Right cardiac atrium (tissue), 5 donors: Measurements from ENCODE around the gene TSPAN18. TPM values are rescaled to one million over a fixed set of nuclear protein-coding genes. Genes with fewer than 3 reads are reported as not detected.

Source experiments
- ATAC-seq, 2 donors: fragments of 200-7000 bp; cut with Tn5 transposase; one replicate each; pipeline versions ENCODE4 v1.8.0 to v1.9.1; 2020; ENCODE audit warnings: moderate library complexity in 2 of 2, mild to moderate bottlenecking in 1 of 2
- DNase-seq, 3 donors: peaks; one replicate each; pipeline ENCODE4 v3.0.0-alpha.2; 2020
- H3K27ac ChIP-seq: one replicate; pipeline ENCODE4 v1.5.1; 2013; ENCODE audit warnings: mild to moderate bottlenecking, low read length, control low read depth, moderate library complexity
- H3K27me3 ChIP-seq: one replicate; pipeline ENCODE4 v1.6.1; 2013; ENCODE audit not compliant: control insufficient read depth, insufficient read depth
- H3K4me1 ChIP-seq: one replicate; pipeline ENCODE4 v1.6.1; 2013; ENCODE audit warnings: low read length; ENCODE audit not compliant: control insufficient read depth, insufficient read depth
- H3K4me3 ChIP-seq: one replicate; pipeline ENCODE4 v1.5.1; 2013; ENCODE audit warnings: low read length, control low read depth
- H3K9me3 ChIP-seq: one replicate; pipeline ENCODE4 v1.6.1; 2013; ENCODE audit warnings: low read length; ENCODE audit not compliant: control insufficient read depth
- WGBS: extraction: QIAGEN DNeasy Blood & Tissue Kit; methylation state at CpG from one replicate; pipeline ENCODE4 v1.1.7; 2013; 5-methylcytosine and 5-hydroxymethylcytosine counted together
- intact Hi-C, 4 donors: fragments of 100-400 bp; cut with DNase I; formaldehyde crosslinking; loops; one replicate each; pipeline versions ENCODE4 v1.11.0 to v1.14.0; 2022 to 2023
- polyA plus RNA-seq: library from polyadenylated mRNA; stranded (reverse); fragments of 200-250 nt; gene quantifications from one replicate; pipeline ENCODE4 v1.2.3, GENCODE V29; 2013
- total RNA-seq, 4 donors: library from RNA; stranded (reverse); fragmentation: NEBNext Ultra II Directional; extraction: Animal tissue kit (Norgen Biotek cat#: 25700); gene quantifications; one replicate each; pipeline ENCODE4 v1.2.1, GENCODE V29; 2021
- donor health status: healthy with polysubstance abuse.
- donor health status: DM: no; HTN: yes; CAD: no.
- donor health status: DM: no; HTN: no; CAD: no.
- donor health status: DM: no; HTN: yes; CAD: no; lungs with severe emphysema.
- donor health status: DM: yes; HTN: yes; CAD: no.

Gene TSPAN18
- total and polyA plus RNA-seq, 5 donors: 120 to 236 (median 192) TPM

- ATAC-seq: peak; percentile 43 to 53
- intact Hi-C loops: loop anchor here (1.0 to 10.0 kb wide), 8 partner anchors 166 to 388 kb away; partner anchors contain the start of gene SYT13 (in 1 of the 4)
- no peaks in the 10 kb centered on the region for H3K27me3 ChIP-seq
- 28% methylated on average over 20 of the region's 20 CpGs for WGBS
- H3K9me3 ChIP-seq: no peaks in the 10 kb centered on the region
- no peak overlapping the region for H3K27ac ChIP-seq
- no peak overlapping the region for H3K4me3 ChIP-seq
- H3K4me1 ChIP-seq: peaks cover 12% of the 10 kb centered on the region
- peak; percentile 78 to 94 (median 89) for DNase-seq
Observed at GRCh38 chr11:44936525-44936924, 209.8 kb downstream of the TSPAN18 start.

- intact Hi-C loops: loop anchor here (1.0 to 10.0 kb wide), 8 partner anchors 165 to 388 kb away; partner anchors contain the start of gene SYT13 (in 1 of the 4)
- H3K27me3 ChIP-seq: no peaks in the 10 kb centered on the region
- DNase-seq: peak in 1 of 3 donors; percentile 37
- WGBS: 80% methylated on average over 12 of the region's 12 CpGs
- peaks cover 18% of the 10 kb centered on the region for H3K4me1 ChIP-seq
- no peak overlapping the region for H3K4me3 ChIP-seq
- no peaks in the 10 kb centered on the region for H3K9me3 ChIP-seq
- H3K27ac ChIP-seq: no peak overlapping the region
- ATAC-seq: no peak
Observed at GRCh38 chr11:44936951-44937543, 210.3 kb downstream of the TSPAN18 start.

- Histone ChIP-seq H3K4me3 (no peak overlapping the region), H3K9me3 (no peaks in the 10 kb centered on the region), H3K27me3 (no peaks in the 10 kb centered on the region), H3K27ac (no peak overlapping the region), H3K4me1 (peaks cover 18% of the 10 kb centered on the region)
- 82% methylated on average over 19 of the region's 19 CpGs for WGBS
- ATAC-seq: no peak
- peak in 2 of 3 donors; percentile 52 to 57 for DNase-seq
- intact Hi-C loops: loop anchor here (5.0 to 10.0 kb wide), 5 partner anchors 164 to 387 kb away; partner anchors contain the start of gene SYT13 (in 1 of the 4)
Observed at GRCh38 chr11:44938066-44938691, 211.4 kb downstream of the TSPAN18 start.

GRCh38 chr11:44939673-44940395 lies 213.1 kb downstream of the TSPAN18 start:
- 36% methylated on average over 22 of the region's 22 CpGs for WGBS
- intact Hi-C loops: loop anchor here (5.0 to 10.0 kb wide), 5 partner anchors 162 to 385 kb away; partner anchors contain the start of gene SYT13 (in 1 of the 4)
- ATAC-seq (peak; percentile 50 to 63), DNase-seq (peak; percentile 70 to 86 (median 80))
- no peaks in the 10 kb centered on the region for H3K27me3 ChIP-seq
- peak overlapping the region; percentile 39 for H3K27ac ChIP-seq
- peaks cover 24% of the 10 kb centered on the region for H3K4me1 ChIP-seq
- H3K9me3 ChIP-seq: no peaks in the 10 kb centered on the region
- no peak overlapping the region for H3K4me3 ChIP-seq

- Histone ChIP-seq H3K27me3 (no peaks in the 10 kb centered on the region), H3K4me3 (no peak overlapping the region), H3K4me1 (peaks cover 25% of the 10 kb centered on the region), H3K9me3 (no peaks in the 10 kb centered on the region), H3K27ac (peak overlapping the region; percentile 68)
- no peak for DNase-seq
- peak in 1 of 2 donors; percentile 32 for ATAC-seq
- intact Hi-C loops: no loop called here
- WGBS: 35% methylated on average over 7 of the region's 7 CpGs
Observed at GRCh38 chr11:44940404-44940803, 213.6 kb downstream of the TSPAN18 start.

- H3K9me3 ChIP-seq: no peaks in the 10 kb centered on the region
- no peaks in the 10 kb centered on the region for H3K27me3 ChIP-seq
- DNase-seq: peak in 2 of 3 donors; percentile 46 to 55
- peaks cover 25% of the 10 kb centered on the region for H3K4me1 ChIP-seq
- H3K4me3 ChIP-seq: no peak overlapping the region
- H3K27ac ChIP-seq: peak overlapping the region; percentile 68
- ATAC-seq: no peak
- WGBS: 75% methylated on average over 9 of the region's 9 CpGs
- intact Hi-C loops: no loop called here
Observed at GRCh38 chr11:44940835-44941234, 214.1 kb downstream of the TSPAN18 start.

GRCh38 chr11:44941259-44942021 lies 214.7 kb downstream of the TSPAN18 start:
- WGBS: 46% methylated on average over 12 of the region's 12 CpGs
- H3K27ac ChIP-seq: peak overlapping the region; percentile 68
- H3K27me3 ChIP-seq: no peaks in the 10 kb centered on the region
- H3K4me1 ChIP-seq: peaks cover 25% of the 10 kb centered on the region
- DNase-seq (peak in 2 of 3 donors; percentile 71 to 73), ATAC-seq (no peak)
- no peak overlapping the region for H3K4me3 ChIP-seq
- no peaks in the 10 kb centered on the region for H3K9me3 ChIP-seq
- intact Hi-C loops: no loop called here

GRCh38 chr11:44942029-44942955 lies 215.5 kb downstream of the TSPAN18 start:
- H3K4me1 ChIP-seq: peaks cover 29% of the 10 kb centered on the region

GRCh38 chr11:44943118-44943517 lies 216.4 kb downstream of the TSPAN18 start:
- H3K4me1 ChIP-seq: peaks cover 29% of the 10 kb centered on the region
- no peak for ATAC-seq

More at GRCh38 chr11:44942029-44942955, 215.5 kb downstream of the TSPAN18 start:
- H3K9me3 ChIP-seq: no peaks in the 10 kb centered on the region
- WGBS: 86% methylated on average over 10 of the region's 10 CpGs
- H3K4me3 ChIP-seq: no peak overlapping the region
- peak in 1 of 3 donors; percentile 46 for DNase-seq
- H3K27ac ChIP-seq: no peak overlapping the region
- no peaks in the 10 kb centered on the region for H3K27me3 ChIP-seq
- no peak for ATAC-seq
- intact Hi-C loops: no loop called here

More at GRCh38 chr11:44943118-44943517, 216.4 kb downstream of the TSPAN18 start:
- peak in 2 of 3 donors; percentile 54 to 55 for DNase-seq
- intact Hi-C loops: no loop called here
- H3K27me3 ChIP-seq: no peaks in the 10 kb centered on the region
- WGBS: 50% methylated on average over 7 of the region's 7 CpGs
- H3K27ac ChIP-seq: no peak overlapping the region
- H3K4me3 ChIP-seq: no peak overlapping the region
- H3K9me3 ChIP-seq: no peaks in the 10 kb centered on the region
